HEK293 (cell line): ENCODE data around the gene MYL4.

Source experiments
- BCL11B ChIP-seq: fragments of 450-650 bp; formaldehyde crosslinking; IDR thresholded peaks from 2 replicates; pipeline ENCODE4 v1.5.1; 2016; ENCODE audit warnings: low read depth, missing biosample characterization, missing genetic modification characterization
- FEZF1 ChIP-seq: fragments of 450-650 bp; formaldehyde crosslinking; IDR thresholded peaks from 2 replicates; pipeline ENCODE4 v1.5.1; 2016; ENCODE audit warnings: missing biosample characterization, missing genetic modification characterization
- IKZF3 ChIP-seq: fragments of 450-650 bp; IDR thresholded peaks from 2 replicates; pipeline ENCODE4 v1.5.0; 2018; ENCODE audit warnings: missing biosample characterization, mild to moderate bottlenecking, missing genetic modification characterization, moderate library complexity
- KLF1 ChIP-seq: fragments of 450-650 bp; formaldehyde crosslinking; IDR thresholded peaks from 2 replicates; pipeline ENCODE4 v1.5.1; 2016; ENCODE audit warnings: missing biosample characterization, missing genetic modification characterization
- PATZ1 ChIP-seq: fragments of 450-650 bp; formaldehyde crosslinking; IDR thresholded peaks from 2 replicates; pipeline ENCODE4 v1.5.1; 2016; ENCODE audit warnings: missing biosample characterization, missing genetic modification characterization
- PRDM10 ChIP-seq: fragments of 450-650 bp; formaldehyde crosslinking; IDR thresholded peaks from 2 replicates; pipeline ENCODE4 v1.5.1; 2016; ENCODE audit warnings: missing biosample characterization, missing genetic modification characterization
- REPIN1 ChIP-seq: fragments of 450-650 bp; formaldehyde crosslinking; IDR thresholded peaks from 2 replicates; pipeline ENCODE4 v1.5.1; 2017; ENCODE audit warnings: missing biosample characterization, missing genetic modification characterization, low read depth
- ZBTB1 ChIP-seq: fragments of 450-650 bp; formaldehyde crosslinking; IDR thresholded peaks from 2 replicates; pipeline ENCODE4 v1.5.1; 2016; ENCODE audit warnings: missing biosample characterization, missing genetic modification characterization
- ZBTB48 ChIP-seq: fragments of 450-650 bp; formaldehyde crosslinking; IDR thresholded peaks from 2 replicates; pipeline ENCODE4 v1.5.1; 2016; ENCODE audit warnings: missing biosample characterization, missing genetic modification characterization
- ZFHX2 ChIP-seq: fragments of 450-650 bp; formaldehyde crosslinking; conservative IDR thresholded peaks from 2 replicates; pipeline ENCODE4 v1.5.1; 2016; ENCODE audit warnings: missing biosample characterization, missing genetic modification characterization
- ZIC2 ChIP-seq: fragments of 450-650 bp; formaldehyde crosslinking; IDR thresholded peaks from 2 replicates; pipeline ENCODE4 v1.5.1; 2016; ENCODE audit warnings: missing biosample characterization, missing genetic modification characterization
- ZNF10 ChIP-seq: fragments of 450-650 bp; formaldehyde crosslinking; IDR thresholded peaks from 2 replicates; pipeline ENCODE4 v1.5.1; 2017; ENCODE audit warnings: missing biosample characterization, missing genetic modification characterization
- ZNF16 ChIP-seq: fragments of 450-650 bp; formaldehyde crosslinking; IDR thresholded peaks from 2 replicates; pipeline ENCODE4 v1.5.1; 2016; ENCODE audit warnings: low read depth, missing biosample characterization, missing genetic modification characterization
- ZNF18 ChIP-seq: fragments of 450-650 bp; formaldehyde crosslinking; IDR thresholded peaks from 2 replicates; pipeline ENCODE4 v1.5.1; 2016; ENCODE audit warnings: missing biosample characterization, missing genetic modification characterization
- ZNF280D ChIP-seq: fragments of 450-650 bp; formaldehyde crosslinking; IDR thresholded peaks from 2 replicates; pipeline ENCODE4 v1.5.1; 2016; ENCODE audit warnings: missing biosample characterization, missing genetic modification characterization
- ZNF561 ChIP-seq: fragments of 450-650 bp; IDR thresholded peaks from 2 replicates; pipeline ENCODE4 v1.5.1; 2018; ENCODE audit warnings: missing biosample characterization, missing genetic modification characterization, borderline replicate concordance
- ZNF610 ChIP-seq: fragments of 450-650 bp; formaldehyde crosslinking; IDR thresholded peaks from 2 replicates; pipeline ENCODE4 v1.5.1; 2016; ENCODE audit warnings: missing biosample characterization, missing genetic modification characterization, borderline replicate concordance
- ZNF629 ChIP-seq: fragments of 450-650 bp; formaldehyde crosslinking; IDR thresholded peaks from 2 replicates; pipeline ENCODE4 v1.5.1; 2017; ENCODE audit warnings: missing biosample characterization, missing genetic modification characterization
- TF ChIP-seq, protein P1 (sequence below): fragments of 450-650 bp; formaldehyde crosslinking; IDR thresholded peaks from 2 replicates; pipeline ENCODE4 v1.5.1; 2016; ENCODE audit warnings: missing biosample characterization, missing genetic modification characterization
- TF ChIP-seq, protein P2 (sequence below): fragments of 450-650 bp; formaldehyde crosslinking; IDR thresholded peaks from 2 replicates; pipeline ENCODE4 v1.5.1; 2016; ENCODE audit warnings: missing biosample characterization, missing genetic modification characterization
- TF ChIP-seq, protein P3 (sequence below): fragments of 450-650 bp; formaldehyde crosslinking; IDR thresholded peaks from 2 replicates; pipeline ENCODE4 v1.5.1; 2016; ENCODE audit warnings: missing biosample characterization, missing genetic modification characterization

MYL4 gene

DNA sequence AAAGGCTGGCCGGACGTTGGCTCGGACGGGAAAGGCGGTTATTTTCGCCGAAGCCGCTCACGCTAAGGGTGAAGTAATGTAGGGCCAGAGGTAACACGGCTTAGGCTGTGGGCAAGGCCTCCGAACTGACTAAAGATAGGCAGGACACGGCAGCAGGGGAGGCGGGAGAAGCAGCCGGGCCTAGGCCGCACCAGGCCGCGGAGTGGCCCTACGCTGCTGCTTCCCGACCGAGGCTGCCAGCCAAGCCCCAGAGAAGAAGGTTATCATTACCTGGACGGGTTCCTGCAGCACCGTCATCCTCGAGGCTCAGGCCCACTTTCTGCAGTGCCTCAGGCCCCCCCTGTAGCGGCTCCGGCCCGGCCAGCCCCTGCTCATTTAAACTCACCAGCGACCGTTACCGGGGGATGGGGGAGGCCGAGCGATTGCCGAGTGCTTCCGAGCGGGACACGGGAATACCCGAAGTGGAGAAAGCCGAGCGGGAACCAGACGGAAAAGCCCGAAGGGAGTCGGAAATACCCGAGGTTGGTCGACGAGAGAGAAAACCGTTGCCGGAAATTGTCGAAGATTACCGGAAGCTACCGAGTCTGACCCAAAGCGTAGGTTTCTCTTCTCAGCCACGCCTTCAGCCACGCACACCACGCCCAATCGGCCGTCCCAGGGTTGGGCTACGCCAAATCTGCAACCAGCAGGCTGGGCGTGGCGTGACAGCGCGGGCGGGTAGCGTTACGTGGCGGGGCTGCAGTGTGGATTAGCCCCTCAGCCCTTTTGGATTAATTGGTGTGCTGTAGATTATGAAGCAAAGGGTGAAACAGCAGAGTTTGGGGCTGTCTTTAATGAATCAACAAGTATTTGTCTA lies 20.0 kb upstream of the MYL4 start, which contains the start of gene CDC27 (continued):
- TF ChIP-seq ZNF610 (tag by site-specific recombination) = peak; percentile 78; the same call in 1 of the 2 replicates
- TF ChIP-seq KLF1 (tag by site-specific recombination) = peak; percentile 93
- TF ChIP-seq, protein P1, sequence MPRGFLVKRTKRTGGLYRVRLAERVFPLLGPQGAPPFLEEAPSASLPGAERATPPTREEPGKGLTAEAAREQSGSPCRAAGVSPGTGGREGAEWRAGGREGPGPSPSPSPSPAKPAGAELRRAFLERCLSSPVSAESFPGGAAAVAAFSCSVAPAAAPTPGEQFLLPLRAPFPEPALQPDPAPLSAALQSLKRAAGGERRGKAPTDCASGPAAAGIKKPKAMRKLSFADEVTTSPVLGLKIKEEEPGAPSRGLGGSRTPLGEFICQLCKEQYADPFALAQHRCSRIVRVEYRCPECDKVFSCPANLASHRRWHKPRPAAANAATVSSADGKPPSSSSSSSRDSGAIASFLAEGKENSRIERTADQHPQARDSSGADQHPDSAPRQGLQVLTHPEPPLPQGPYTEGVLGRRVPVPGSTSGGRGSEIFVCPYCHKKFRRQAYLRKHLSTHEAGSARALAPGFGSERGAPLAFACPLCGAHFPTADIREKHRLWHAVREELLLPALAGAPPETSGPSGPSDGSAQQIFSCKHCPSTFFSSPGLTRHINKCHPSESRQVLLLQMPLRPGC (tag by site-specific recombination) = peak; percentile 63; the same call in 1 of the 2 replicates
- TF ChIP-seq ZIC2 = peak; percentile 29; the same call in 1 of the 2 replicates
- TF ChIP-seq PRDM10 (tag by site-specific recombination) = peak; percentile 76
- peak; percentile 84 for TF ChIP-seq ZBTB48
- TF ChIP-seq, protein P2, sequence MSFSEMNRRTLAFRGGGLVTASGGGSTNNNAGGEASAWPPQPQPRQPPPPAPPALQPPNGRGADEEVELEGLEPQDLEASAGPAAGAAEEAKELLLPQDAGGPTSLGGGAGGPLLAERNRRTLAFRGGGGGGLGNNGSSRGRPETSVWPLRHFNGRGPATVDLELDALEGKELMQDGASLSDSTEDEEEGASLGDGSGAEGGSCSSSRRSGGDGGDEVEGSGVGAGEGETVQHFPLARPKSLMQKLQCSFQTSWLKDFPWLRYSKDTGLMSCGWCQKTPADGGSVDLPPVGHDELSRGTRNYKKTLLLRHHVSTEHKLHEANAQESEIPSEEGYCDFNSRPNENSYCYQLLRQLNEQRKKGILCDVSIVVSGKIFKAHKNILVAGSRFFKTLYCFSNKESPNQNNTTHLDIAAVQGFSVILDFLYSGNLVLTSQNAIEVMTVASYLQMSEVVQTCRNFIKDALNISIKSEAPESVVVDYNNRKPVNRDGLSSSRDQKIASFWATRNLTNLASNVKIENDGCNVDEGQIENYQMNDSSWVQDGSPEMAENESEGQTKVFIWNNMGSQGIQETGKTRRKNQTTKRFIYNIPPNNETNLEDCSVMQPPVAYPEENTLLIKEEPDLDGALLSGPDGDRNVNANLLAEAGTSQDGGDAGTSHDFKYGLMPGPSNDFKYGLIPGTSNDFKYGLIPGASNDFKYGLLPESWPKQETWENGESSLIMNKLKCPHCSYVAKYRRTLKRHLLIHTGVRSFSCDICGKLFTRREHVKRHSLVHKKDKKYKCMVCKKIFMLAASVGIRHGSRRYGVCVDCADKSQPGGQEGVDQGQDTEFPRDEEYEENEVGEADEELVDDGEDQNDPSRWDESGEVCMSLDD (tag by site-specific recombination) = peak; percentile 69; the same call in 1 of the 2 replicates
- peak; percentile 90 for TF ChIP-seq ZNF561 (tag by site-specific recombination)
- no peak for TF ChIP-seq FEZF1 (tag by site-specific recombination)
- peak; percentile 57 for TF ChIP-seq ZNF629
- TF ChIP-seq ZNF18 (tag by site-specific recombination) = no peak
- TF ChIP-seq BCL11B (tag by site-specific recombination) = peak; percentile 71
- TF ChIP-seq ZNF280D (tag by site-specific recombination) = 0 out of 2 replicates have a peak, but pooled peaks have one; percentile 23
- TF ChIP-seq IKZF3 = no peak
- no peak for TF ChIP-seq REPIN1 (tag by site-specific recombination)
- TF ChIP-seq ZNF16 (tag by site-specific recombination) = no peak
- TF ChIP-seq PATZ1 (tag by site-specific recombination) = peak; percentile 86
- TF ChIP-seq, protein P3, sequence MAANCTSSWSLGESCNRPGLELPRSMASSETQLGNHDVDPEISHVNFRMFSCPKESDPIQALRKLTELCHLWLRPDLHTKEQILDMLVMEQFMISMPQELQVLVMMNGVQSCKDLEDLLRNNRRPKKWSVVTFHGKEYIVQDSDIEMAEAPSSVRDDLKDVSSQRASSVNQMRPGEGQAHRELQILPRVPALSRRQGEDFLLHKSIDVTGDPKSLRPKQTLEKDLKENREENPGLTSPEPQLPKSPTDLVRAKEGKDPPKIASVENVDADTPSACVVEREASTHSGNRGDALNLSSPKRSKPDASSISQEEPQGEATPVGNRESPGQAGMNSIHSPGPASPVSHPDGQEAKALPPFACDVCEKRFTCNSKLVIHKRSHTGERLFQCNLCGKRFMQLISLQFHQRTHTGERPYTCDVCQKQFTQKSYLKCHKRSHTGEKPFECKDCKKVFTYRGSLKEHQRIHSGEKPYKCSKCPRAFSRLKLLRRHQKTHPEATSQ = peak; percentile 89; the same call in 1 of the 2 replicates
- peak; percentile 89 for TF ChIP-seq ZNF10 (tag by site-specific recombination)
- TF ChIP-seq ZFHX2 = peak; percentile 55; the same call in 1 of the 2 replicates
- TF ChIP-seq ZBTB1 (tag by site-specific recombination) = no peak
